Measurements from ENCODE around the gene PMM2.
"Not testable (repeated sequence)": the region's sequence is repeated elsewhere in the genome, so short reads cannot be mapped to it uniquely, and the experiment has no call there.

PMM2 gene

GRCh38 chr16:8819411-8820034 is 21.9 kb downstream of the PMM2 start:
- DNase-seq: no peak

DNA sequence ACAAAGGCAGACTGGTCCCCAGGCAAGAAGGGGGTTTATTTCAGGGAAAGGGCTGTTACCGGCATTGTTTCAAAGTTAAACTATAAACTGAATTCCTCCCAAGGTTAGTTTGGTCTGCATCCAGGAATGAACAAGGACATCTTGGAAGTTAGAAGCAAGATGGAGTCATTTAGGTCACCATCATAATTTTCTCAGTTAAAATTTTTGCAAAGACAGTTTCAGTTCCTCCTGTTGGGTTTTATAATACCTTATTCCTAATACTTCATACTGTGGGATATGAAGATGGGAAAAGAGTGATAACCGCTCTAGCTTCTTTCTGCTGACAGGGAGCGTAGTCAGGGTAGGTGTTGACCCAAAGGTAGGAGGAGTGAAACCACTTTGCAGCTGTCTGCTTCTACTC is 24.8 kb downstream of the PMM2 start:
- DNase-seq: no peak

DNA sequence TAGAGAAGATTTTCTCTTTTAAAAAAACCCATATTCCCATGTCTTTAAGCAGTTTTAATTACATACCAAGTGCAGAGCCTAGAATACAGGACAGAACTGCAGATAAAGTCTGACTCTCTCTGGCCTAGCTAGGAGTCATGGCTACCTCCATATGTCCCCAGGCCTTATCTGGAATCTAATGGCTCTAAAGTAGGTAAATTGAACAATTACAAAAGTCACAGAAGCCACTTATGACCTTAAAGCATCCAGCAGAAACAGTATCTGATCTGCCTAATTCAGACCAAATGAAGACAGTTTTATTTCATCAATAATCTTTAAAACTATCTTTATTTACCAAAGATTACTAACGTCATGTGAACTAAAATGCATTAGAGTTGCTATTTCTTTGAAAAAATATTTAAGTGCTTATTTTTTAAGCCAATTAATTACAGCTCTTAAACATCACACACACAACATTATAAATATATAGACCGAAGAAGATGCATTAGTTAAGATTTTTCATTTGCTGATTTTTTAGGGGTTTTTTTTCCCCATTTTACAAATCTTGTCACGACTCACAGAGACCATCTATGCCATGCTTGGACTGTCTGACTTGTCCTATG is 28.7 kb downstream of the PMM2 start:
- DNase-seq: no peak

GRCh38 chr16:8828541-8829165 is 31.0 kb downstream of the PMM2 start:
- DNase-seq: no peak

GRCh38 chr16:8831450-8831849 is 33.8 kb downstream of the PMM2 start:
- no peak for DNase-seq

GRCh38 chr16:8831871-8832716 is 34.5 kb downstream of the PMM2 start:
- DNase-seq: no peak

DNA sequence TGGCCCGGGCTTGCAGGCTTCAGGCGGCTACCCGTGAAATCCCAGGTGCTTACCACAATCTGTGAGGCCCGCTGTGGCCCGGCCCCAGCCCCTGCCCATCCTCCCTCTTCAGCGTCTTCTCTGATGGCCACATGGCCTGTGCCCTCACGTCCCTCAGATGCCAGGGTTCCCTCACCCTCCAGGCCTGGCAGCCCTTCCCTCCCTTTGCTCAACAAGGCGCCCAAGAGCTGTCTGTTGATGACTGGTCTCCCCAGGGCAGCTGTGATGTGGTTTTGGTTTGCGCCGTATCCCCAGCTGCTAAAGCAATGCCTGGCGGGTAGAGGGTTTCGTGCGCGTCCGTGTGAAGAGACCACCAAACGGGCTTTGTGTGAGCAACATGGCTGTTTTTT is 35.1 kb downstream of the PMM2 start:
- DNase-seq: no peak

- DNase-seq: not testable (repeated sequence)
Measured at GRCh38 chr16:8836797-8837196, 39.2 kb downstream of the PMM2 start.

- DNase-seq: not testable (repeated sequence)
Measured at GRCh38 chr16:8837594-8837993, 40.0 kb downstream of the PMM2 start.

- not testable (repeated sequence) for DNase-seq
Measured at GRCh38 chr16:8842016-8842415, 44.4 kb downstream of the PMM2 start.

DNA sequence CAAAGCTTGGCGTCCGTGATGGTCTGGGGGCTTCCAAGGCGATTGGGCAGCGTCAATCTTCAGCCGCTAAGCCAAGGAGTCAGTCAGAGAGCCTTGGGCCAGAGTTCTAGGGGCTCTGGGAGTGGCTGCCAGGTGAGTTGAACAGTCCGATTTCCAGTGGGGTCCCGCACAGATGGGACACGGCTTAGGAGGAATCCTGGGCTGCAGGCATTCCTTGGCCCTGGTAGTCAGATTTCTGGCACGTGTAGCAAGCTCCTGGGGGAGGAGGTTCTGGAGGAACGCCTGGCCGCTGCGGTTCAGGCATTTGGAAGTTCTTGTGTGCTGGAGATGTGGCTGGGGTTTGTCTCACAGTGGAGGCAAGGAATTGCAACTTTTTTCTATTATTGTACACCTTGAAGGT is 45.7 kb downstream of the PMM2 start:
- DNase-seq: not testable (repeated sequence)

DNA sequence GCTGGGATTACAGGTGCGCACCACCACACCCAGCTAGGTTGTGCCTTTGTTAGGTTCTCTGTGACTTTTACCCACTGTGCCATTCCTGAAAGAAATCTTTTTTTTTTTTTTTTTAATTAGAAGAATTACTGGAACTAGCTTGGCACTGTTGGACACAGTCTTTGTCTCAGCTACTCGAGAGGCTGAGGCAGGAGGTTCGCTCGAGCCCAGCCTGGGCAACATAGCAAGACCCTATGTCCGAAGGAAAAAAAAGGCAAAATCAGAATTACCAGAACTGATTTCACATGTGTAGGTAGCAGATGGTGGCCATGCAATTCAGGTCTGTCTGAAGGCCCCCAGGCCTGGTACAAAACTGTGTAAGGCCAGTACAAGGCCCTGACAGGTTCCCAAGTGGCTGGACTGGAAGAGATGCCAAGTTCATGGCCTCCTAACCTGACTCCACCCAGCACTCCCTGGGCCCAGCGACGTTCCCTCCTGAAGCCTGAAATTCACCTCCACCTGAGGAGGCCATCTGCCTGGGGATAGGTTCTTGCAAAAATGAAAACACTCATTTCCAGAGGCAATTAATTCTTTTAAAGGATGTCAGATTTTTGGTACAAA is 48.2 kb downstream of the PMM2 start:
- no peak for DNase-seq

DNA sequence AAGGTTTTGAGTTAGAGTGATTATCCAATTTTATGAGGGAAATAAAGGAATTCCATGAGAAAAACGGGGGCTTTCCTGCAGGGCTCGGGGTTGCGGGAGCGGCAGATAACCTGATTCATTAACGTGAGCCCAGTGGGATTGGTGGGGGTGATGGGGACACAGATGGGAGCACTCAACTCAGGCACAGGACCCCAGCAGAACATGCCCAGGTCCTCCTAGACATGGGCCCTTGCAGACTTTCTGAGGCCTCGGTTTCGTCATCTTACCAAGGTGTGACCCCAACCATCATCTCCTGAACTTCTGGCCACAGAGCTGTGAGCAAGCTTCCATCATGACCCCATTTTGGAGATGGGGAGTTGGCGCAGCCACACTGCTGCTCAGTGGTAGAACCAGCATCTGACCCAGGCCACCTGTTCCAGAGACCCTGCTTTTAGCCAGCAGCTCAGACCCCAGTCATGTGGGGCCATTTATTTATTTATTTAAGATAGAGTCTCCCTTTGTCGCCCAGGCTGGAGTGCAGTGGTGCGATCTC is 48.8 kb downstream of the PMM2 start:
- DNase-seq: no peak

GRCh38 chr16:8847145-8847544 is 49.5 kb downstream of the PMM2 start:
- DNase-seq: no peak

DNA sequence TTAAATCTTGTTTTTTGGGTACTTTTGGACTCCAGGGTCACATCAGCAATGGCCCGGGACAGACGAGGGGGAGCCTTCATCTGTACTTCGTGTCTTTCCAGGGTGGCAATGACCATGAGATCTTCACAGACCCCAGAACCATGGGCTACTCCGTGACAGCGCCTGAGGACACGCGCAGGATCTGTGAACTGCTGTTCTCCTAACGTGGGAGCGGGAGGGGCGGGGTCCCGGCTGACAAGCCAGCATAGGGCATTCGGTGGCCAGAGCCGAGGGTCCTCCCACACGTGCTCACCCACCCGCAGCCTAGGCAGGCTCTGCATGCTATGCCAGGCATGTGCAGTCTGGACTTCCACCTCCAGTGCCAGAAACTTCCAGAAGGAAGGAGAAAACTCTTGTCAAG is 50.0 kb downstream of the PMM2 start:
- no peak for DNase-seq

DNA sequence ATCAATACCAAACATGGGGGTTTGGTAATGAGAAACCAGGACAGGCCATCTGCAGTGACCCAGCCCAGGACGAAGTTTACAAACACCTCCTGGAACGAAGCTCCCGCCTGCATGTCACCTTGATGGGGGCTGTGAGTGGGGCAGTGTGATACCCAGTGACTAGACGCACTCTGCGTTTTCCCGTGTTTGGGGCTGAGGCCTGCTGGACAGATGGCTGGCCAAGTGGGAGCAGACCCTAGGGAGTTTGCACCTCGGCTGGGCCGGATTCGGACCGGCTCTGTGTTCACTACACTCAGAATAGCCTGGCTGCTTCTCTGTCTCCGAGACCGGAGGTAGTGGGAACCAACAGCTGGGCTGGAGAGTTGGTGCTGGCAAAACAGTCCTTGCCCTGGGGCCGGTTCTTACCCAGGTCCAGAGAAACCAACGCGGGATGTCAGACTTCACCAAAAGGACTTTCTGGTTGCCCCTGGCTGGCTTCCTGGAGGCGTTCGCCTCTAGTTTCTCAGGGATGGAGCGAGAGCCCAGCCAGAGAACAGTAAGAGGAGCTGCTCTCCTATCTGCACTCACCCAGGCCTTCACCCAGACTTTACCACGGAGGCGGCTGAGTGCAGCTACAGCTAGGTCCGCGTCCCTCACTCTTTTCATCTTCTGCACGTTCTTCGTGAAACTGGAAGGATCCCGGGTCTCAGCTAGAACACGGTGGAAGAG is 50.7 kb downstream of the PMM2 start:
- no peak for DNase-seq

GRCh38 chr16:8848939-8849391 is 51.3 kb downstream of the PMM2 start:
- DNase-seq: no peak

DNA sequence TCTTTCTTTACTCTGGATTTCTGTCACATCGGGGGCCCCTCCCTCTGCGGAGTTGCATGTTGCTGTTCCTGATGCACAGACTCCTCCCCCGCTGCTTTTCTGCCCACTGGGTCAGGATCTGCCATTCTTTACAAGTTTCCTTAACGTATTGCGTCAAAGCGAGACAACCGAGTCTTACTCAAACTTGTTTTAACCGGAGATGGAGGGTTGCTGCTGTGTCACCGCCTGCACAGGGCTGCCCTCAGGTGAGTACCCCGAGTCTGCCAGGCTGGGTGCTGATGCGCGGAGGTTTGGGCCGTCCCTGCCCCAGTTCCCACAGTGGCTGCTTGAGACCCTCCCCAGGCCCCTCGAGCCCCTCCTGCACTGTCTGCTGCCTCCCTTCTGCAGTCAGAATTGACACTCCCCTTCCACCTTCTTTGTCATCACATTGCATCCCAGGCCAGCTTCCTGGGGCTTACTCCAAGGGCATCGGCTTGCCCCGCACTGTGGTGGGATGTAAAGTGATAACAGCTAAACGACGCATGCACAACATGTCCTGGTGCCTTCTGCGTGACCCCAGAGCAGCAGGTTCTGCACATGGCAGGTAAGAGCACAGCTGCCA is 51.9 kb downstream of the PMM2 start:
- no peak for DNase-seq

DNA sequence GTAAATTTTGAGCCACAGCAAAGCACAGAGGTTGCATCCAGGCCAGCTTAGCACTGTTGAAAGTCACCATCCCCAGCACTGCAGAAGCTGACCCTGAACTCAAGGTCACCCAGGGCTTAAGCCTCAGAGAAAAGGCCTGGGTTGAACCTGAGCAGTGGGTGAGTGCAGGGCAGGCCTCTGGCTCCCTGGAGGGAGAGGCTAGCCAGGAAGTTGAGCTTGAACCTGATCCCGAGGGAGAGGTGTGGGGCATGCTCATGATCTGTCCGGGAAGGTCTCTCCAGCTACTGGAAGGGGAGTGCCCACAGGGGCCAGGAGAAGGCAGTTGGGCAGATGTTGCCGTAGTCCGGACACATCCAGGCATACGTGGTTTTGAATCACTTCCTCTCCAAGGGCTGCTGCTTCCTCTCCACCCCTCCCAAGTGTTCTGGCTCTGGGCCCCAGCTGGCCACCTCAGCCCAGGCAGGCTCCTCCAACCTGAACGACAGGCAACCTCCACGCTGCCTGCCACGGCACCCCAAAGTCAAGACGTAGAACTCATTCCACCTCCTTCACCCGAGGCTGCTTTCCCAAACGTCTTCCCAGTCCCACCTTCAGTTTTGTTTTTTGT is 52.7 kb downstream of the PMM2 start:
- DNase-seq: no peak

- no peak for DNase-seq
Measured at GRCh38 chr16:8851761-8852403, 54.2 kb downstream of the PMM2 start.

GRCh38 chr16:8852534-8852933 is 54.9 kb downstream of the PMM2 start:
- DNase-seq: no peak
